NCI-H226 (cell line): Measurements from ENCODE around the gene AAR2.

Experiments
- DNase-seq: peaks from one replicate; pipeline ENCODE4 v3.0.0-alpha.2; 2015

The AAR2 gene, protein sequence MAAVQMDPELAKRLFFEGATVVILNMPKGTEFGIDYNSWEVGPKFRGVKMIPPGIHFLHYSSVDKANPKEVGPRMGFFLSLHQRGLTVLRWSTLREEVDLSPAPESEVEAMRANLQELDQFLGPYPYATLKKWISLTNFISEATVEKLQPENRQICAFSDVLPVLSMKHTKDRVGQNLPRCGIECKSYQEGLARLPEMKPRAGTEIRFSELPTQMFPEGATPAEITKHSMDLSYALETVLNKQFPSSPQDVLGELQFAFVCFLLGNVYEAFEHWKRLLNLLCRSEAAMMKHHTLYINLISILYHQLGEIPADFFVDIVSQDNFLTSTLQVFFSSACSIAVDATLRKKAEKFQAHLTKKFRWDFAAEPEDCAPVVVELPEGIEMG

DNA sequence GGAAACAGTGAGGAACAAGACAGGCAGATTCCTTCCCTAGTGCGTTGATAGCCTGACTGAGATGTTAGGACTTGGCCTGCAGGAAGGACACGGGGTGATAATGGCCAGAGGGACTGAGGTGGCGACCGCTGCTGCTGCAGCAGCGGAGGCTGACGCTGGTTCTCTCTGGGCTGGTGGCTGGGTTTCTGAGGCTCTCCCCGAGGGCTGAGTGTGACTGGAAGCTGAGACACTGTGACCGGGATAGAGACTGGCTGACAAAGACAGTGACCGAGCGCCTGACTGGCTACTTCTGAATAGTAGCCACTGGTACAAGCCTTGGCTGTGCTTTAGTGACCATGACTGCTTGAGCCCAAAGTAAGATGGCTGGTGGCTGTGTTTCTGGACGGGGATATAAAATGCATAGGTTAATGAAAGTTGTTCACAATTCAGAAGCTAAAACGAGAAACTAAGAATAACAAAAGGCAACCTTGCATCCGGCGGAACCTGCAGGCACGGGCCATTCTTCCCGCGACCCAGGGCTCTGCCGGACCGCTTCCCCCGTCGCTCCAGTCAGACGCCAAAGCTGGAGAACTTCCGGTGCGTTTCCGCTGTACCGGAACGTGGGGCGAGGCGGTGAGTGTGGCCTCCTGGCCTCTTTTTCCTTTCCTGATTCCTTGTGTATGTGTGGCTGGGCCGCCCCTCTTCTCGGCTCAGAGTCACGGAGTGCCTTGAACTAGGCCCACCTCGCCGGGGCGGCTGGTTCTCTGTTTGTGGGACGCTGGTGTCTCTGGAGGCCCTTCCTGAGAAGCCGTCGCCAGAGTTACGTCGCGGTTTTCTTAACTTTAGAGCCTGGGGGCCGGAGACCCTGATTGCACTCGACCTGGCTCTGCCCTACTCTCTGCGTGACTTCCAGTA lies at the start of gene AAR2:
AAR2 (plus strand) TSS at position 587 of the 894 bp plus-strand sequence. CDS start 3,391 bp downstream, outside the sequence.
- DNase-seq, result peak; percentile 65

DNA sequence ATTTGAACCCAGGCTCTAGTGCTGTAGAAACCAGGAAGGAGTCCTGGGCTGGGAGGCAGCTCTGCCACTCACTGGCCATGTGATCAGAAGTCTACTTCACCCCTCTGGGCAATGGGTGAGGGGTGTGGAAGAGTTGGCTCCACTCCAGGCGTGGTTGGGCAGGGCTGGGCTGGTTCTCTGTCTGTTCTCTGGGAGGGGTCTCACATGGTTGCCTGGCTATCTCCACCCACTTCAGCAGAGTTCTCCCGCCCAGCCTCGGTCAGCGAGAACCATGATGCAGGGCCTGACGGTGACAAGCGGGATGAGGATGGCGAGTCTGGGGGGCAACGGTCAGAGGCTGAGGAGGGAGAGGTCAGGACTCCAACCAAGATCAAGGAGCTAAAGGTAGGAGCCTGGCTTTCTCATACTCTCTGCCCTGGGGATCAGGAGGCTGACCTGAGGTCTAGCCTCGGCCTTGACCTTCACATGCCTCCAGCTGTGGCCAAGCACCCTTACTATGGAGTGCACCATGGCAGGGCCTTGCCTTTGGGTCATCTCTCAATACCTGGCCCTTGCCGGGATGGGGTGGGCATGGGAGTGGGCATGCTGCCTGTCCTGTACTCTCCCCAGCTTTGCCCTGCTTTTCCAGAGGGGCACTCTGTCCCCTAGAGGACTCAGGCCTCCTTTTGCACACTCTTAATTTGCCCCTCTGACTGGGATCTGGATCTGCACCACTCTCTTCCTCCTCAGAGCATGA lies 42.1 kb upstream of the AAR2 start:
- DNase-seq, result no peak

DNA sequence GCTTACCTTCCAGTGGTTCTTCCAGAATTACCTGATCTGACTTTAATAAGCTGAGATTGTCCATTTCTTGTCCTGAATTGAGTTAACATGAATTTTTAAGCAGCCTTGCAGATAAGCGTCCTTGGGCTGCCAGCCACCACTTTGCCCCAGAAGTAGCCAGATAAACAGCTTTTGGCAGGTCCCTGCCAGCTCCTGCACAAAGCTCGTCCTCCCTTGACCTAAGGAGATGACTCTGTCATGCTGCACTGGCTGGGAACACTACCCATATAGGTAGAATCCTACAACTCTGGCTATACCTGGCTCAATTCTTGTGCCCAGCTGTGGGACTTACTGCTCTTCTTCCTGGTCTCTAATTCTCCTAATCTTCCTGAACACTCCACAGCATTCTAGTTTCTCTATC lies 39.6 kb upstream of the AAR2 start:
- DNase-seq, result no peak

DNA sequence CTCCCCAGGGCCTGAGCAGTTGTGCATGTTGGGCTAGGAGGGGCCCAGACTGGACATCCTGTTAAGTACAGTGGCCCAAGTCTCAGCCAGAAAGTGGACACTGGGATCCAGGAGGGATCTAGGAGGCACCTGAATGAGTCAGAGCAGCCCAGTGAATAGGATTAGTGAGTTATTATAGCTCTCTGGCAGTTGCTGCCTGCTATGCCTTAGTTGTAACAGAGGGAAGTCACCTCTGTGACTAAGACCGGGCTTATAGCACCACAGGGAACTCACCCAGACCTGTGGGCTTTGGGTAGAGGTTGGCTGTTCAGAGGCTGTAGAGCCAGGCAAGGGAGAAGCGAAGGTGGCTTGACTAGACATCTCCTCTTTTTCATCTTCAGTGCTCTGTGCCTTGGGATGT lies 39.0 kb upstream of the AAR2 start:
- DNase-seq, result no peak

DNA sequence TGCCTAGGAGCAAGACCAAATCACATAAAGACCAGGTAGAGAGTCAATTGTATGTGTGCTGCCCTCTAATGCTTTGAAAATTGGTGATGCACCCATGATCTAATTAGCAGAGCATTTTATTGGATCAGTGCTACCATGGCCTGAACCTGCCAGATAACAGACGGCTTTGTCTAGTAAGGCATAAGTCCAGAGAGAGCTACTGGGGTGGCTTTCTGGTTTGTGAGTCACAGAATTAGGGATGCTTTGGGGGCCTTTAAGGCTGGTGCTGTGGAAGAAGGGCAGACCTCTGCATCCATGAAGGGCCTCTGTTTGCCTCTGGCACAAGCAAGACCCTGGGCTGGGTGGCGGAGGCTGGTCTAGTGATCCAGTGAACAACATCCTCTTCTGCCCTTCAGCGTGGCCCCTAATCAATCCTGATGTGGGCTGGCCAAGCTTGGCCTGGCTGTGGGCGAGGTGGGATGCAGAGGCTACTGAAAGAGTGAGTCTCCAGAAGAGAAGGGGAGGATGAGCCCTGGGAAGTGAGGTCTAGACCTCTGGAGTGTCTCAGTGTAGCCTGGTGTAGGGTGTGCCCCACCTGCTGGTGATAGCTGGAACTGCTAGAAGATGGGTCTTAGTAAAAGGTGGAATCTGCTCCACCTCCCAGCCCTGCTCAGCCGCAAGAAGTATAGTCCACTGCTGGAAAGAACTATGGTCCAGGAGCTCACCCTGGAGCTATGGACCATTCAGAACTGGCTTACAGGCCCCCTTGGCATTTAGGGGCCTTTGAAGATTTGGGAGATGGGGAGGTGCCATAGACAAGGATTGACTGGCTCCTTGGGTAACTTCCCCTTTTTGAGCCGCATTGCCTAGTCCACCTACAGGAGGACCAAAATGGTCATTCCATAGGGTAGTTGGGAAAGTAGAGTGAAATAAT lies 36.7 kb upstream of the AAR2 start:
- peak; percentile 28 for DNase-seq

DNA sequence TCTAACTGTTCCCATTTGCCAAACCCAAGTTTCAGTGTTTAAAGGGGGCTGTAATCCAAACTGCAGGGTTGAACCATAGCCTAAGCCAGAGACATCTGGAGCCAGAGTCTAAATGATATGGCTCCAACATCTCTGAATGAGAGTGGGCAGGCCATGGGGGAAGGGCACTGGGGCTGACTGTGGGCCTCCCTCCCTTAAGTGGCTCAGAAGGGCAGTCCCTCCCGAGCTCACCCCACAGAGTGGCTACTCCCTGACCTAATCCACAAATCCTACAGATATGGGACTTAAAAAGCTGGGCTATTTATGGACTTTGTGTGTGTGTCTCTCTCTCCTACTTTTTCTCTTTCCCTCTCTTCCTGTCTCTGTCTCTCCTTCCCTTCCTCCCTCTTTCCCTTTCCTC lies 35.8 kb upstream of the AAR2 start:
- no peak for DNase-seq

DNA sequence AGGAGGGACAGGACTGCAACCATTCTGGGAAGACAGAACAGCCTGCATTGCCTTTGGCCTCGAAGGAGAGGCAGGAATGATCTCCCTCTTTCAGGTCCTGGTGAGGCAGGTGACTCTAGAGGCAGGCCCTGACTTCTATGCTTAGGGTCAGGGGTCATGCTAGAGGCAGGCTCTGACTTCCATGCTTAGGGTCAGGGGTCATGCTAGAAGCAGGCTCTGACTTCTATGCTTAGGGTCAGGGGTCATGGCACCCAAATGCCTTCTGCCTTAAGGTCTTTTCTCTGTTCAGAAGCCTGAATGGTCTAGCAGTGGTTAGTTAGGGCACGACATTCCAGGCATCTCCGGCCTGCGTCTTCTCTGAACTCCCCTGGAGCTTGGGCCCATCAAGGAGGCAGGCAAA lies 35.1 kb upstream of the AAR2 start:
- no peak for DNase-seq

DNA sequence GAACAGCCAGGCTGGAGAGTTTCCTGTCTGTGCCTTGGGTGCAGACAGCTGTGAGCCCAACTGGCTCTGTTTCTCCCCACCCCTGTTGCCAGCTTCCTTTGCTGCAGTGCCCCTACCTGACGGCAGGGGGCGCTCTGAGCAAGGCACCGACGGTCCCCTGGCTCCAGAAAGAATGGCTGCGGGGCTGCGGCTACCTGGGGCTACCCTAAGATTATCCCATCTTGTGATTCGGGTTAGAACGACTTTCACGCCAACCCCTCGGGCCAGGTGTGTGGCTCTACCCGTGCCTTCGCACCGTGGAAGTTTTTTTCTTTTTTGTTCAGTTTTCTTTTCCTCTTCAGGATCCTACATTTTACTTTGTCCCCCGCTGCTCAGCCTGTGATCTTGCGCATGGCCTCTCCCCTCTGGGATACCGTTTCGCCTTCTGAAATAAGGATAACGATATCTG lies 33.4 kb upstream of the AAR2 start:
- peak; percentile 24 for DNase-seq

DNA sequence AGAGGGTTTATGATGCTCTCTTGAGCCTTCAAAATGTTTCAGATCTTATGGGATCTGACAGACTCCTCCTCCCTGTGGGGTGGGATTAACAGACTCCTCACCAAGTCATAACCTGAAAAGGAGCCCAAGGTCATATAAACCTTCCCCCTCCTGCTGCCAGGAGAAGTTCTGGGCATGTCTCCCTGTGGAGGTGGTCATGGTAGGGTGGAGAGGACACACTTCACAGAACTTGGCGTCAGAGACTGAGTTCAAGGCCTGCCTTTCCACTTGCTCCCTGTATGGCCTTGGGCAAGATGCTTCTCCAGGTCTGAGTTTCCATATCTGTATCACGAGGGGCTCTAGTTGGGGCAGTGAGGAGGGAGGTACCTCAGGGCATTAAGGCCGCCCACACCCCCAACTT lies 32.4 kb upstream of the AAR2 start:
- DNase-seq, result no peak

DNA sequence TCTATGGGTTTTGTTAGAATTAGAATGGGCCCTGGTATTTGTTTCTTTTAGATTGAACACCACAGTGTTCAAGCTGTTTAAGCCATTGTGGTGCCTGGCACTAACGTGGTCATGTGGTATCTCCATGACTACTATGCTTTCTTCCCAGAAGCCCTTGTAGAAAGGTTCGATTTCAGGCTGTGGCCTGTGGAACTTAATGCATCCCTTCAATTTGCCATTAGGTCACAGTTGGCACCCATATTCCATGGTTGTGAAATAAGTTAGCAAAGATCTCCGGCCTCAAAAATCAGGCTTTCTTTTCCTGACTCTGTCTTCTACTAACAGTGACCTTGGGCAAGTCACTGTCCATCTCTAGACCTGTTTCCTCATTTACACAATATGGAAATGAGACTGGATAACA lies 31.3 kb upstream of the AAR2 start:
- no peak for DNase-seq

DNA sequence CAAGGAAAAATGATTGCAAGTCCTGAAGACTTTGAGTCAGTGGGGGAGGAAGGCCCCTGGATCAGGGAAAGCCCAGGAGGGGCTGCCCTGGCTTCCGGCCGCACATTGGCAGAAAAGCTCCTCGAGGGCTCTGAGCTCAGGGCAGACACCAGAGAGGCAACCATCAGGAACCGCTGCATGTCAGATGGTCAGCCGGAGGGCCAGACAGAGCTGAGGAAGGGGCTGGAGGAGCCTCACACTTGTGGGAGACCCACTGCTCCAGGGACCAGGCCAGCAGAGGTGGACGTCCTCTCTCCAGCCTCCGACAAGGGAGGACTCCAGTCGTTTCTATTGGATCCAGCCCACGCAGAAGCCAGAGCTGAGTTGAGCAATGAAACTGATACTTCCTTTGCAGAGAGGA lies 30.2 kb upstream of the AAR2 start:
- no peak for DNase-seq

DNA sequence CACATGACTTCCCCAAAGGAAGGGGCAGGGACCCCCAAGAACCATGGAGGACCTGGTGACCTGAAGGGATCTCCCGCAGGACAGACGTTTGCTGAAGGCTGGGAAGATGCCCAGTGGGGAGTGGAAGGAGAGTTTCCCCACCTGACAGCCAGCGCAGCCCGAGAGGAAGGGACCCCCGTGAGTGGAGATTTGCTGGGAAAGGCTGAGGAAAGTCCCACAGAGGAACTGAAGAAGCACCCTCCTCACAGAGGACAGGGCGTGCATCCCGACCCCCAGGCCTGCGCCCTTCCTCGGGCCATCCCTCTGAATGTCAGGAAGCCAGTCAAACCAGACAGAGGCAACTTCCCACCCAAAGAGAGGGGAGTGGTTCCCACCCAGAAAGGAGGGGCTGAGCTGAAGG lies 29.6 kb upstream of the AAR2 start:
- no peak for DNase-seq

DNA sequence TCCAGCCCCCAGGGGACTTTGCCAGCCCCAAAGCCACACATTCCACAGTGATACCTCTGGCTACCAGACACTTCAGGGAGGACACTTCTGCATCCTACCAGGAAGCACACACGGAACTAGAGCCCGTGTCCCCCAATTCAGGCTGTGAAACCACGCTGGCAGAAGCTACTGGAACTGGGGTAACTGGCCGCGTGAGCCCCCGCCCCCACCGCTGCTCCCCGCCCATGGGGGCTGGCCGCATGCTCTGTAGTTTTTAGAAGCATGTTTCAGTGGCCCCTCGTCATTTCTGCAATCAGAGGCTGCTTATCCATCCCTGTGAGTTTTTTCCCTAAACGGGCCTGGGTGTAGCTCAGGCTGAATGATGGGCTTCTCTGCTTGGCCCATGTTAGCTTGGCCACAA lies 28.7 kb upstream of the AAR2 start:
- no peak for DNase-seq

DNA sequence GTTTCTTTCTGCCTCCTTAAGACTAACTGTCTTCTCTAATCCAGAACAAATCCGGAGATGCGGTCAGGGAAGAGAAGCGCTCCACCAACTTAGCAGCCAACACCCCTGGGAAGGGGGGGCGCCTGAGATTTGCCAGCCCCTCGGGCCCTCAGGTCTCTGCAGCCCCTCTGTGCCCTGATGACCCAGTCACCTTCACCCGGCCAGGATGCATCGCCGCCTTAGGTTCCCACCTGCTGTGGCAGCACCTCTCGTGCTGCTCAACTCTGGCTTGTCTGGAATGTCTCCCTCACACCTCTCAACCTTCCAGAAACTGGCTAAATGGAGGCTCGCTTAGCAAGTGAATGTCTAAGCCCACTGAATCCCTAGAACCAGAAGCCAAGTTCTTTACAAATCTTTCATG lies 28.0 kb upstream of the AAR2 start:
- no peak for DNase-seq

DNA sequence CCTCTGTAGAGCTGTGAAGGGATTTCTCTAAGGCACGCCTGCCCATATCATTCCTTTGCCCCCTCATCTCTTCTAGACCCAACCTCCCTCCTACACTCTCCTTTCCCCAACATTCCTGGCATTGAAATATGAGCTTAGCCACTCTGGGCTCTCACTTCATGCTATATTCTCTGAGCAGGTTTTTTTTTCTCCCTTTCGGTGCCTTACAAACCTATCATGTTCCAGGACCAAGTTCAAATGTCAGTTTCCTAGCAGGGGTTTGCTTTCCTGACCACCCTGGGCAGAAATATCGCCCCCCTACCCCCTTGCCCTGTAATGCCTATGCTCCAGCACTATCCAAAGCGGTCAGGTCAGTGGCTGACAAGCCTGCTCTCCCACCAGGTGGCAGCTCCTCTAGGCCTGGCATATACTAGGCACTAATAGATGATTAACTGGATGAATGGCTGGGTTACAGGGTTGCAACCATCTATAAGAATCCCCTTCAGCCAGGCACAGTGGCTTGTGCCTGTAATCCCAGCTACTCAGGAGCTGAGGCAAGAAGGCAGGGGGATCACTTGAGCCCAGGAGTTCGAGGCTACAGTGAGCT lies 25.7 kb upstream of the AAR2 start:
- DNase-seq, result no peak

DNA sequence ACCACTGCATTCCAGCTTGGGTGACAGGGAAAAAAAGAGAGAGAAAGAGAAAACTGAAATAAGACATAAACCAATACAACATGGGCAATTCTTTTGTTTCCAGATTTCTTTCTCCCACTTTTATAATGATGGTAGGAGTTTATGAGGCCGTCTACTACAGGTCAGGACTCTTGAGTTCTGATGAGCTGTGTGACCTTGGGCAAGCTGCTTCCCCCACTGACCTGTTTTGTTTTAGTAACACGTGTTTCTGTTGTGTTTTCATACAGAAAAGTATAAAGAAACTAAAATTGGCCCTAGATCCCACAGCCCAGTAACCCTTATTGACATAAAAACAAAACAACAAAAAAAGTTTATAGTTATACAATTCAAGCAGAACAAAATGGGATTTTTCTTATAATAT lies 22.9 kb upstream of the AAR2 start:
- no peak for DNase-seq

DNA sequence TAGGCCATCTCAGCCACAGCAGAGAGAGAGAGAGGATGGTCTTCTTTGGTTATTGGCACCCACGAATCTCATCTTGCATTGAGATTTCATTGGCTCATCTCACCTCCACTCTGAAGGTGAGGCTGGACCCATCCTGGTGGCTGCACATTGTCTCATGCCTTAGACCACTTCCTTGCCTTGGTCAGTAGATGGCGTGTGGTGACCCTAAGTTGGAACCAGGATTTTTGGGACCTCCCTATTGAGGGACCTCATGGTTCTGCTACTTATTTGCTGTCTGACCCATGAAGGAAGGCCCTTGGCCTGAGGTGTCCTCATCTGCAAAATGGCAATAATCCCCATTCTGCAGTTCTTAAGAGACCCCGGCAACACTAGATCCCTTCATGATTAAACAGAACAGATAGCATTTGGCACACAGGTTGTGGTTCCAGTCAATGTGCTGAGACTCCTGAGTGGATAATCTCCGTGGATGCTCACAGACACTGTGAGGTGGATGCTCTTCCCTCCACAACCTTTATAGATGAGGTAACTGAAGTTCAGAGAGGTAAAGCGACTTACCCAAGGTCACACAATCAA lies 21.5 kb upstream of the AAR2 start:
- DNase-seq, result peak; percentile 36

DNA sequence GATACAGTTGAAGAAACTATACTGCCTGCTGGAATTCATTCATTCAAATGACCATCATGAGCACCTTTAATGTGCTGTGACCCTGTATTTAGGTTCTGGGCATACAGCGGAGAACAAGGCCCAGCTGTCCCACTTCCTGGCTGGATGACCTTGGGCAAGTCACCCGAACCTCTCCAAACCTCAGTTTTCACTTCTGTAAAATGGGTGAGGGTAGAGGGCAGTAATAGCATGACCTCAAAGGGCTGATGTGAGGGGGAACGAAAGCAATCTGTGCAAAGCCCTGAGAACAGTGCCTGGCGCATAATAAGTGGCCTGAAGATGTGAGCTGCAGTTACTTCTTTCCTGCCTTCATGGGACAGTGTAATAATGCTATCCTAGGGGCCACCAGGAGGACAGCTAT lies 20.5 kb upstream of the AAR2 start:
- no peak for DNase-seq

DNA sequence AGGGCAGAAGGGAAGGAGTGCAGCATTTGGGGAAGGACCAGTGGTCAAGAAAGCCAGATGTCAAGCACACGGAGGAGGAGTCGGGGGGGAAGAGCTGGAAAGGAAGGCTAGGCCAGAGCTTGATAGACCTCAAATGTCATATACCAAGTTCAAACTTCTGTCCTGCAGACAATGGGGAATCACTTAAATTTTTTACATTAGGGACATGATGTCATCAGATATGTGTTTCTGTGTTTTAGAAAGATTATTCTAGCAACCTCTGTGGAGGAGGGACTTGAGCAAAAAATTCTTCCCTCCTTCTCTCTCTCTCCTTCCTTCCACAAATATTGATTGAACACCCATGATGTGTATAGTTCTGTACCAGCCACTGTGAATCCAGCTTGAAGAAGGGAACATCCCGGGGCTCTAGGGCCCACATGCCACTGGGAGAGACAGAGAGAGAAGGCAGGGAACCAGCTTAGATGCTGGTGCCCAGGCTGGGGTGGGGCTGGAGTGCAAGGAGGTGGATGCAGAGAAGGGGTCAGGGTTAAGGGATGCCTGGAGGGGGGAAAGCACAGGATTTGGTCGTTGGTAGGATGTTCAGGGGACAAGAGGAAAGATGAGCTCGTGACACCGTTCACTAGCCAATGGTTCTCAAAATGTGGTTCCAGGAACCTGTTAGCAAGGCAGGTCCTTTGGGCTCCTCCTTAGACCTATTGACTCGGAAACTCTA lies 19.8 kb upstream of the AAR2 start:
- no peak for DNase-seq

DNA sequence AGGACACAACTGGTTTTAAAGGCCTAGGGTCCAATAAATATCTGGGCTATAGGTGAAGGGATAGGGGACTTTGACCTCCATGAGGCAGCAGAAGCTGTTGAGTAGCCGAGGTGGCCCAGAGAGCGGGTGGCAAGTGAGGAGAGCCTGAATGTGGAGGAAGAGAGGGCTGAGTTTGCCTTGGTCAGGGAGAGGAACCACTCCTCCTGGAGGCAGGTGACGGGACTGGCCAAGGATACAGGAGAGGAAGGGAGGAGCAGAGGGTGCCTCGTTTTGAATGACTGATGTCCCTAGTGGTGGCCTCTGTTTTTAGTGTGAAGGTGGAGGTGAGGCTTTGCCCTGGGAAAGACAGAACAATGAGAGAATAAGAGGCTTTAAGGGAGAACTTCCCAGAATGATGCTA lies 19.1 kb upstream of the AAR2 start:
- no peak for DNase-seq
